HFFc6 (cell line): ENCODE measurements around the gene HSP90B1. TPM values are rescaled to one million over a fixed set of nuclear protein-coding genes. Genes with fewer than 3 reads are reported as not detected.
A peak's percentile ranks its signal among the peaks of the same experiment; 100 is the strongest.

Source experiments
- DNase-seq: peaks from one replicate; pipeline ENCODE4 v3.0.0-alpha.2; 2018
- H3K27ac Mint-ChIP-seq: 2 replicates; pipeline ENCODE4 v1.8.0; 2020; ENCODE audit warnings: mild to moderate bottlenecking, mixed read lengths
- H3K27me3 Mint-ChIP-seq: 2 replicates; pipeline ENCODE4 v1.8.0; 2021; ENCODE audit warnings: mild to moderate bottlenecking, moderate library complexity, mixed read lengths; ENCODE audit not compliant: insufficient read depth
- H3K36me3 Mint-ChIP-seq: 2 replicates; pipeline ENCODE4 v1.8.0; 2021; ENCODE audit warnings: low read depth, mixed read lengths
- H3K4me1 Mint-ChIP-seq: 2 replicates; pipeline ENCODE4 v1.8.0; 2020; ENCODE audit warnings: low read depth, mixed read lengths
- H3K4me3 Mint-ChIP-seq: 2 replicates; pipeline ENCODE4 v1.8.0; 2020; ENCODE audit warnings: mild to moderate bottlenecking, moderate library complexity, mixed read lengths
- H3K9me3 Mint-ChIP-seq: 2 replicates; pipeline ENCODE4 v1.8.0; 2020; ENCODE audit warnings: mild to moderate bottlenecking, mixed read lengths
- CTCF ChIP-seq: fragments of 200-600 bp; sonication (generic); IDR thresholded peaks from 2 replicates; pipeline ENCODE4 v1.5.0; 2021; ENCODE audit warnings: antibody characterized with exemption, mild to moderate bottlenecking
- total RNA-seq, 6 experiments: library from RNA; stranded (reverse); fragmentation: NEBNext Ultra II Directional; extraction: Animal tissue kit (Norgen Biotek cat#: 25700); gene quantifications; 2 replicates in 1 of 6; 3 replicates in 5 of 6; pipeline ENCODE4 v1.2.3, GENCODE V29; 2021

HSP90B1 gene
- total RNA-seq, 6 experiments from 2014 or later, result 1,001 to 1,318 (median 1,069) TPM

GRCh38 chr12:103964805-103965204, 34.6 kb downstream of the HSP90B1 start:
- H3K27ac Mint-ChIP-seq, result peak overlapping the region; percentile 97
- no peak for TF ChIP-seq CTCF
- peaks cover 2% of the 10 kb centered on the region; the same call in 1 of the 2 replicates for H3K27me3 Mint-ChIP-seq
- peaks cover 60% of the 10 kb centered on the region for H3K4me1 Mint-ChIP-seq
- DNase-seq, result no peak
- peak overlapping the region; percentile 99 for H3K4me3 Mint-ChIP-seq
- no peaks in the 10 kb centered on the region for H3K9me3 Mint-ChIP-seq
- peaks cover 27% of the 10 kb centered on the region for H3K36me3 Mint-ChIP-seq

DNA sequence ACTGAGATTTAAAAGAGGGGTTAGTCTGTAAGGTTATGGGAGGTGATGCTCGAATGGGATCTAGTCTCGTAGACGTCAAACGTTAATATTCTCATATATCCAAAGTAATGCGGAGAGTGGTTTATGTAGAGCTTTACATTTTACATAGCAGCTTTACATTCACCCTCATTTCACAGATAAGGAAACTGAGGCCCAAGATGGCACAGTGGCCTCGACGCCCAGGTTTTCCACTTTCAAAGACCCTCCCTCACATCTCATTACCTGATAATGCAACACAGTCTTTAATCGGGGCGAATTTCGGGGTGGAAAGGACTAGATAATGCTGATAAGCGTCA, 35.0 kb downstream of the HSP90B1 start:
- Mint-ChIP-seq H3K4me1 (peaks cover 61% of the 10 kb centered on the region), H3K27me3 (peaks cover 2% of the 10 kb centered on the region; the same call in 1 of the 2 replicates), H3K9me3 (no peaks in the 10 kb centered on the region), H3K4me3 (peak overlapping the region; percentile 99), H3K36me3 (peaks cover 27% of the 10 kb centered on the region), H3K27ac (peak overlapping the region; percentile 97)
- no peak for TF ChIP-seq CTCF
- DNase-seq, result no peak

- H3K36me3 Mint-ChIP-seq, result peaks cover 27% of the 10 kb centered on the region
- peak; percentile 98 for DNase-seq
- peak within 1 kb of the TSS; percentile 99 for H3K4me3 Mint-ChIP-seq
- H3K27me3 Mint-ChIP-seq, result peaks cover 2% of the 10 kb centered on the region; the same call in 1 of the 2 replicates
- TF ChIP-seq CTCF, result peak; percentile 44; the same call in 1 of the 2 replicates
- no peaks in the 10 kb centered on the region for H3K9me3 Mint-ChIP-seq
- peak within 1 kb of the TSS; percentile 97 for H3K27ac Mint-ChIP-seq
- H3K4me1 Mint-ChIP-seq, result peaks cover 61% of the 10 kb centered on the region
These were observed 35.6 kb downstream of the HSP90B1 start, which contains the start of gene TDG for GRCh38 chr12:103965590-103966504. TDG (plus strand) TSS chr12:103965872; CDS start chr12:103966038, 166 bp downstream.

DNA sequence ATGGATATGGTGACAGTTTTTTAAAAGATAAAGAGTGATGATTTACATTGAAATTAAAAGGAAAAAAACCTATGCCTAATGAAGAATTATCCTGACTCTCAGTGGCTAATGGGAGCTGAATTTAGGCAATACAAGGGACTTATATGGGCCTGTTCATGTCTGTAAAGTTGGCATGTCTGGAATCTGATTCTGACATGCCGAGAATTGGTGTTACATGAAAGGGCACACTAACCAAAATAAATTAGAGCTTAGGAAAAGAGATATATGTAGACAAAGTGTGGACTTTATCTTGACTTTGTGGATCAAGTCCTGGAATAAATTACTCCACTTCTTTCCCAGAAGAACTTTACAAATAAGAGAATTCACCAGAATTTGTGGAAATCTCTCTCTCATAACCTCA, 36.5 kb downstream of the HSP90B1 start:
- peaks cover 27% of the 10 kb centered on the region for H3K36me3 Mint-ChIP-seq
- peaks cover 70% of the 10 kb centered on the region for H3K4me1 Mint-ChIP-seq
- TF ChIP-seq CTCF, result no peak
- no peaks in the 10 kb centered on the region for H3K9me3 Mint-ChIP-seq
- peak overlapping the region; percentile 99 for H3K4me3 Mint-ChIP-seq
- no peak for DNase-seq
- peak overlapping the region; percentile 97 for H3K27ac Mint-ChIP-seq
- H3K27me3 Mint-ChIP-seq, result peaks cover 2% of the 10 kb centered on the region; the same call in 1 of the 2 replicates

- TF ChIP-seq CTCF, result no peak
- peak; percentile 80 for DNase-seq
- H3K27me3 Mint-ChIP-seq, result peaks cover 2% of the 10 kb centered on the region; the same call in 1 of the 2 replicates
- peaks cover 27% of the 10 kb centered on the region for H3K36me3 Mint-ChIP-seq
- peaks cover 65% of the 10 kb centered on the region for H3K4me1 Mint-ChIP-seq
- peak overlapping the region; percentile 71 for H3K27ac Mint-ChIP-seq
- no peaks in the 10 kb centered on the region for H3K9me3 Mint-ChIP-seq
- peak overlapping the region; percentile 63 for H3K4me3 Mint-ChIP-seq
These were observed 39.2 kb downstream of the HSP90B1 start for GRCh38 chr12:103969391-103969790.
